ENCODE results near the gene KLF3. TPM values are rescaled to one million over a fixed set of nuclear protein-coding genes. Genes with fewer than 3 reads are reported as not detected.

KLF3 gene
- total and polyA plus RNA-seq, 9 of the 15 experiments (the other 6 are each of a cell fraction or from before 2014, with no cell fraction given) = 9.9 to 47.2 (median 18.1) TPM

- no peak for TF ChIP-seq YY1 (IDR thresholded peaks at IDR 0.05; ENCODE audit: borderline replicate concordance in 1 of 3, control insufficient read depth in 1 of 3, extremely low read depth in 1 of 3, insufficient read depth in 3 of 3, insufficient read length in 1 of 3, insufficient replicate concordance in 2 of 3, low read depth in 1 of 3, low read length in 2 of 3)
- TF ChIP-seq PYGO2 (tag; IDR thresholded peaks at IDR 0.05) = no peak
- no peak for TF ChIP-seq ZNF174 (CRISPR knock-in tag; IDR thresholded peaks at IDR 0.05)
- no peak for TF ChIP-seq YBX1 (IDR thresholded peaks at IDR 0.05)
- no peak for TF ChIP-seq CSDE1 (IDR thresholded peaks at IDR 0.05)
- peak; percentile 98 for TF ChIP-seq BCOR (IDR thresholded peaks at IDR 0.05)
- TF ChIP-seq EGR1 (conservative IDR thresholded peaks at IDR 0.05) = no peak
- TF ChIP-seq BHLHE40 (IDR thresholded peaks at IDR 0.05; ENCODE audit: low read length) = no peak
- TF ChIP-seq ZFP36 (IDR thresholded peaks at IDR 0.05; ENCODE audit: low read depth, low read length, partially characterized antibody) = peak; percentile 90
- no peak for TF ChIP-seq ZNF146 (CRISPR knock-in tag; IDR thresholded peaks at IDR 0.05; ENCODE audit: unreplicated experiment)
- TF ChIP-seq KLF10 (CRISPR knock-in tag; IDR thresholded peaks at IDR 0.05) = no peak
- TF ChIP-seq KDM1A (IDR thresholded peaks at IDR 0.05) = peak; percentile 85 to 89
- TF ChIP-seq CEBPB (tag; IDR thresholded peaks at IDR 0.05) = no peak
- TF ChIP-seq, protein P1, sequence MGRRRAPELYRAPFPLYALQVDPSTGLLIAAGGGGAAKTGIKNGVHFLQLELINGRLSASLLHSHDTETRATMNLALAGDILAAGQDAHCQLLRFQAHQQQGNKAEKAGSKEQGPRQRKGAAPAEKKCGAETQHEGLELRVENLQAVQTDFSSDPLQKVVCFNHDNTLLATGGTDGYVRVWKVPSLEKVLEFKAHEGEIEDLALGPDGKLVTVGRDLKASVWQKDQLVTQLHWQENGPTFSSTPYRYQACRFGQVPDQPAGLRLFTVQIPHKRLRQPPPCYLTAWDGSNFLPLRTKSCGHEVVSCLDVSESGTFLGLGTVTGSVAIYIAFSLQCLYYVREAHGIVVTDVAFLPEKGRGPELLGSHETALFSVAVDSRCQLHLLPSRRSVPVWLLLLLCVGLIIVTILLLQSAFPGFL (CRISPR knock-in tag; IDR thresholded peaks at IDR 0.05) = no peak
- no peak for TF ChIP-seq ZFX (CRISPR knock-in tag; IDR thresholded peaks at IDR 0.05)
- TF ChIP-seq MTA2 (IDR thresholded peaks at IDR 0.05; ENCODE audit: low read depth) = no peak
- no peak for TF ChIP-seq ZNF668 (CRISPR knock-in tag; IDR thresholded peaks at IDR 0.05)
- no peak for TF ChIP-seq ZNF583 (CRISPR knock-in tag; IDR thresholded peaks at IDR 0.05)
- TF ChIP-seq NFE2 (IDR thresholded peaks at IDR 0.05; ENCODE audit: low read depth) = no peak
- TF ChIP-seq ZSCAN32 (CRISPR knock-in tag; IDR thresholded peaks at IDR 0.05) = no peak
- TF ChIP-seq, protein P2, sequence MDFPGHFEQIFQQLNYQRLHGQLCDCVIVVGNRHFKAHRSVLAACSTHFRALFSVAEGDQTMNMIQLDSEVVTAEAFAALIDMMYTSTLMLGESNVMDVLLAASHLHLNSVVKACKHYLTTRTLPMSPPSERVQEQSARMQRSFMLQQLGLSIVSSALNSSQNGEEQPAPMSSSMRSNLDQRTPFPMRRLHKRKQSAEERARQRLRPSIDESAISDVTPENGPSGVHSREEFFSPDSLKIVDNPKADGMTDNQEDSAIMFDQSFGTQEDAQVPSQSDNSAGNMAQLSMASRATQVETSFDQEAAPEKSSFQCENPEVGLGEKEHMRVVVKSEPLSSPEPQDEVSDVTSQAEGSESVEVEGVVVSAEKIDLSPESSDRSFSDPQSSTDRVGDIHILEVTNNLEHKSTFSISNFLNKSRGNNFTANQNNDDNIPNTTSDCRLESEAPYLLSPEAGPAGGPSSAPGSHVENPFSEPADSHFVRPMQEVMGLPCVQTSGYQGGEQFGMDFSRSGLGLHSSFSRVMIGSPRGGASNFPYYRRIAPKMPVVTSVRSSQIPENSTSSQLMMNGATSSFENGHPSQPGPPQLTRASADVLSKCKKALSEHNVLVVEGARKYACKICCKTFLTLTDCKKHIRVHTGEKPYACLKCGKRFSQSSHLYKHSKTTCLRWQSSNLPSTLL (IDR thresholded peaks at IDR 0.05) = no peak
- no peak for TF ChIP-seq CREB3L1 (IDR thresholded peaks at IDR 0.05; ENCODE audit: borderline replicate concordance, low read depth)
- no peak for TF ChIP-seq NFYB (IDR thresholded peaks at IDR 0.05; ENCODE audit: extremely low read depth, insufficient read length)
- TF ChIP-seq ZNF75A (CRISPR knock-in tag; IDR thresholded peaks at IDR 0.05) = no peak
- TF ChIP-seq, protein P3, sequence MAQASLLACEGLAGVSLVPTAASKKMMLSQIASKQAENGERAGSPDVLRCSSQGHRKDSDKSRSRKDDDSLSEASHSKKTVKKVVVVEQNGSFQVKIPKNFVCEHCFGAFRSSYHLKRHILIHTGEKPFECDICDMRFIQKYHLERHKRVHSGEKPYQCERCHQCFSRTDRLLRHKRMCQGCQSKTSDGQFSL (CRISPR knock-in tag; IDR thresholded peaks at IDR 0.05) = 0 out of 2 replicates have a peak, but pooled peaks have one; percentile 12
- TF ChIP-seq, protein P3 (tag; IDR thresholded peaks at IDR 0.05) = no peak
- TF ChIP-seq CHD4 (IDR thresholded peaks at IDR 0.05; ENCODE audit: insufficient read depth, insufficient replicate concordance, low read depth, low read length, poor library complexity, severe bottlenecking) = peak; percentile 45
Observed at GRCh38 chr4:38671592-38671940, 7.6 kb downstream of the KLF3 start (continued).

Measured in K562 (cell line).